SK-N-MC (cell line): Measurements from ENCODE around the gene TMEM80.

Source experiments
- EZH2 ChIP-seq: fragments of 200-600 bp; sonication (generic); IDR thresholded peaks from one replicate; pipeline ENCODE4 v1.6.1; 2017; ENCODE audit warnings: antibody characterized with exemption
- FOXP2 ChIP-seq: optimal IDR thresholded peaks from 2 replicates; pipeline ENCODE3; 2011; ENCODE audit warnings: mild to moderate bottlenecking, moderate library complexity; ENCODE audit not compliant: insufficient read depth; ENCODE audit errors: extremely low read length, control extremely low read depth
- POLR2AphosphoS5 ChIP-seq: IDR thresholded peaks from 2 replicates; pipeline ENCODE4 v1.6.1; 2012; ENCODE audit warnings: mild to moderate bottlenecking, low read depth, low read length, borderline replicate concordance

DNA sequence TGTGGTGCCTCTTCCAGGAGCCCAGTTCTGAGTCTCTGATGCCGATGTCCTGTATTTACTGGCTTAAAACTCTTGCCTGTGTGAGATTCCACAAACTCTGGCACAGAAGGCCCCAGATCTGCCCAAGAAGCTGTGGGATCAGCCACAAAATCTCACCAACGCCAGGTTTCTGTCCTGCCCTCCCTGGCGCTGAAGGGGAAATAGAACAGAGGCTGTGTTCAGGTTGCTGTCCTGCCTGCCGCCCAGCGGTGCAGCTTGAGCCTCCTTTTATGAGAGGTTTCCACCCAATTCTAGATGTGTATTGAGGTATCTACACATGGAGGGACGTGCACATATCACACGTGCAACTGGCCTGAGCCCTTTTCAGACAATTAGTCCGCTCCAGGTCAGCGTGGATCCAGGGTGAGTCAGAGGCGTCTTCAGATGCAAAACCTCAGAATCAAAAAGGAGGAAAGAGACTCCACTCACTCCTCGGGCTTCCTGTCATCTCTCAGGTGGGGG, 2.2 kb downstream of the TMEM80 start:
- no peak for TF ChIP-seq POLR2AphosphoS5
- no peak for TF ChIP-seq EZH2
- TF ChIP-seq FOXP2, result no peak
